ENCODE data around the gene OR5M8. TPM values are rescaled to one million over a fixed set of nuclear protein-coding genes. Genes with fewer than 3 reads are reported as not detected.

Gene OR5M8
- polyA plus RNA-seq (ENCODE audit: insufficient read length): not detected

- DNase-seq: no peak
Observed at GRCh38 chr11:56491270-56491669, at the start of gene OR5M8. Gene OR5M8 (minus strand): TSS chr11:56491370. CDS start chr11:56491370, 0 bp downstream.

DNA sequence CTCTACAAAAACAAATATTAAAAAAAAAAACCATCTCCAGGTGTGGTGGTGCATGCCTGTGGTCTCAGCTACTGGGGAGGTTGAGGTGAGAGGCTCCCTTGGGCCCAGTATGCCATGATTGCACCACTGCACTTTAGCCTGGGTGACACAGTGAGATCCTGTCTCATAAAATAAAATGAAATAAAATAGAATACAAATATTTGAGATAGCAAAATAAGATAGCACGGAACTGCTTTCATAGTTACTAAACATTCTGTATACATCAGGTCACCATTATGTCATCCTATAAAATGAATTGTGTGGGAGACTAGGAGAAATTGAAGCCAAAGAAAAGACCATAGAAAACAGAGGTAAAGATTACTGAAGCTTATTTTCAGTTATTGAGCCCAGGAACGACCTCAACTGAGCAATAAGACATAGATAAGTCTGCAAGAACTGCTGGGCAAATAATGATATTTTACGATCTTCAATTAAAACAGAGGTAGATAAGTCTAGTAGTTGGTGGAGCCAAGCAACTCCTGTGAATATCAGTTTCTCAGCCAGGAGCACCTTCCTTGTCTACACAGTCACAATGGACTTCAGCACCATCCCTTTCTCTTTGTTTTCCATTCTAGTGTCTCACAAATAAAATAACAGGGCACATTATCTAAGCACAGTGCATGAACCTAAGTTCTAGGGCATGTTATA is 42.0 kb upstream of the OR5M8 start:
- no peak for DNase-seq

DNA sequence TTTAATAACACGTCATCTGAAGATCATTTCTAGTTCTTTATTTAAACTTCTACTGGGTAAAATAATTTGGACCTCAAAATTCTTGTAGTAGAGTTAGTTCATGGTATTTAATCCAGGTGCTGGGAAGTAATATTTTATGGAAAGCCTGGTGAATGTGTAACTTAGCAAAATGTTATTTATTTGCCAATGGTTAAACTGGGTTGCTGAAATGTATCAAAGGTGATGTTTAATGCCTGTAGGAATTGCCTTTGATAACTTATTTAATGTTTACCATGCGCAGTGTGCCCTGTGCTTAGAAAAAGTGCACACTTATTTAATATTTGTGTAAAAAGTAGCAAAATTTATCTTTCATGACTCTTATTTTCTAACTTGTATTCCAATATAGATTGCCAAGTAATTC is 40.7 kb upstream of the OR5M8 start:
- no peak for DNase-seq

DNA sequence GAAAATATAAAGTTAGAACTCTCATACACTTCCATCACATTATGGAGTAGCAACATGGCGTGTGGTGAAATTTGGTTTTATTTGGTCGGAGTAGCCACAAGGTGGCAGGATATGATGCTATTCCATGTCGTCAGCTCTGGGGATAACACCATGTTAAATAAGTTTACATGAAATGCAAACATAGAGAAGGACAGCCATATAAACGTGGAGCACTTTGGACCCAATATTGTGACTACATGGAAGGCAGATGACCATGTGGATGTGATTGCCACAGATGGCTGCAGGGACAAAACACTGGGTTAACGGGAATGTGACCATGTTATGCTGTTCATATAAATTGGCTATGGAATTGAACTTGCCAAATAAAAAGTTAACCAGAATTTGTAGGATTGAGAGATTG is 30.8 kb upstream of the OR5M8 start:
- DNase-seq: no peak

- no peak for DNase-seq
Observed at GRCh38 chr11:56513280-56513679, 22.1 kb upstream of the OR5M8 start.

GRCh38 chr11:56509439-56509838 is 18.3 kb upstream of the OR5M8 start:
- DNase-seq: no peak

DNA sequence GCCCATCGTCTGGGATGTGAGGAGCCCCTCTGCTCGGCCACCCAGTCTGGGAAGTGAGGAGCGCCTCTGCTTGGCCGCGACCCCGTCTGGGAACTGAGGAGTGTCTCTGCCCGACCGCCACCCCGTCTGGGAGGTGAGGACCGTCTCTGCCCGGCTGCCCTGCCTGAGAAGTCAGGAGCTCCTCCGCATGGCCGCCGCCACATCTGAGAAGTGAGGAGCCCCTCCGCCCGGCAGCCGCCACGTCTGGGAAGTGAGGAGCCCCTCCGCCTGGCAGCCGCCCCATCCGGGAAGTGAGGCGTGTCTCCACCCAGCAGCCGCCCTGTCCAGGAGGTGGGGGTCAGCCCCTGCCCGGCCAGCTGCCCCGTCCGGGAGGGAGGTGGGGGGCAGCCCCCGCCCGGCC is 5.8 kb upstream of the OR5M8 start:
- no peak for DNase-seq

GRCh38 chr11:56495117-56495516 is 3.9 kb upstream of the OR5M8 start:
- DNase-seq: no peak

DNA sequence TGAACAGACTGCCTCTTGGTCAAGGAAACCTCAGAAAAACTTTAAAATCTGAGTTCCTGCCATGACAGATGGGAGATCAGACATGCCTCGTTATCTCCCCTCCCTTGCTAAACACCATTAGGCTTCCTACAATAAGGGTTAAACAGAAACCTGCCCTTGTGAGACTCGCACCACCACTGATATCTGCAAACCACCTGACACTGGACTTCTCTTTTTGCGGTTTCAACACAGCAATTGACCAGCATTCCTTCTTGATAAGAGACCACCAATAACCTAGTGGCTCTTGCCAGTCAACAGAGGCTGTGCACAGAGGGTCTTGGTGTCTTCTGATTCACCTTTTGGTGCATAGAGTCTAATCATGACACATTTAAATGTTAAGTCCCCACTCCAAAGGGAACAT is 4.4 kb downstream of the OR5M8 start:
- DNase-seq: no peak

DNA sequence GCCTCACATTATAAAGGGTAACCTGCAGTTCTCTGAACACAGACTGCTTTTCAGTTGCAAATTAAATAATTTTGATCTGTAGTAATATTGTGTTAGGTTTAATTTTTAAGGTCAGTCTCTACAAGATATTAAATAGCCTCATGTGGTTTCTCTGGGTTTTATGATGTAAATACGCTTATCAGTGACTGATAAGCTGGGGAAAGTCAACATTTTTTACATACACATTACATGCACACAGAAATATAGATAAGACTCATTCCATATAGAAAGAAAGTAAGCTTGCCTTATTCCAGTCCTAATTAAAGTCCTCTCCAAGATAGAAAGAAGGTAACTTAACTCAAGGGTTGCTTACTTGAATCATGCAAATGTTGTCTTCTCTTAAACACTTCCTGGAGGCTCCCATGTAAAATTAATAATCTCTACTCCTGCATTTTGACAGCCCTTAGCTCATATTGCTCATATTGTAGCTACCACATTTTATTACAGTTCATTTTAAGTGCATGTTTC is 16.4 kb downstream of the OR5M8 start:
- DNase-seq: no peak

- no peak for DNase-seq
Observed at GRCh38 chr11:56473252-56473651, 17.9 kb downstream of the OR5M8 start, which contains the start of gene OR5M3. Gene OR5M3 (minus strand): TSS chr11:56473352. CDS start chr11:56470497, 2,855 bp downstream.

- no peak for DNase-seq
Observed at GRCh38 chr11:56457076-56457475, 34.1 kb downstream of the OR5M8 start.

DNA sequence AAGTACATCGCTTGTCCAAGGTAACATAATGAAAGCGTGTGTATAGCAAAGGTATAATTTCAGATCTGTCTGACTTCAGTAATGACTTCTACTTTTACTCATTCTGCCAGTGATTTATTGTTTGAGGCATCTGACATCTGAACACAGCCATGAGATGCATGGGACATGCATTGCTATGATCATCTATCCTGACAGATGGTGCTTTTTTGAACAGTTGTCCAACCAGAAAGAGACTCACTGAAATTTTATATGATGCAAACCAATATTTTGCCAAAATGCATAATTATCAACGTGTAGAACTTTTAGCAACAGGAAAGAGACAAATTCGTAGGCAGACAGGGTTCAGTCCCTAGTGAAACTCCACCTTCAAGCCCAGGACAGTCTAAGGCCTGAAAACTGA is 37.6 kb downstream of the OR5M8 start:
- no peak for DNase-seq

Other genes starting within 250 kb of the OR5M8 start
- not detected for gene OR5T3, start 239.1 kb downstream of the OR5M8 start, polyA plus RNA-seq (ENCODE audit: insufficient read length)
- not detected for gene OR5T1, start 217.2 kb downstream of the OR5M8 start, polyA plus RNA-seq (ENCODE audit: insufficient read length)
- gene OR8H1, start 199.1 kb downstream of the OR5M8 start, polyA plus RNA-seq (ENCODE audit: insufficient read length): not detected
- gene OR8K3, start 176.2 kb downstream of the OR5M8 start, polyA plus RNA-seq (ENCODE audit: insufficient read length): not detected
- not detected for gene OR8K1, start 145.3 kb downstream of the OR5M8 start, polyA plus RNA-seq (ENCODE audit: insufficient read length)
- gene OR8J1, start 137.1 kb downstream of the OR5M8 start, polyA plus RNA-seq (ENCODE audit: insufficient read length): not detected
- not detected for gene OR8U1, start 115.7 kb downstream of the OR5M8 start, polyA plus RNA-seq (ENCODE audit: insufficient read length)
- gene OR5AL1, start 78.7 kb downstream of the OR5M8 start, polyA plus RNA-seq (ENCODE audit: insufficient read length): not detected
- gene OR5M3, start 18.0 kb downstream of the OR5M8 start, polyA plus RNA-seq (ENCODE audit: insufficient read length): not detected
- not detected for gene OR5M11, start 51.9 kb upstream of the OR5M8 start, polyA plus RNA-seq (ENCODE audit: insufficient read length)
- gene OR5M10, start 86.4 kb upstream of the OR5M8 start, polyA plus RNA-seq (ENCODE audit: insufficient read length): not detected
- gene OR5M1, start 123.5 kb upstream of the OR5M8 start, polyA plus RNA-seq (ENCODE audit: insufficient read length): not detected
- gene OR5AP2, start 151.1 kb upstream of the OR5M8 start, polyA plus RNA-seq (ENCODE audit: insufficient read length): not detected
- gene OR5AR1, start 172.3 kb upstream of the OR5M8 start, polyA plus RNA-seq (ENCODE audit: insufficient read length): not detected
- not detected for gene OR9G1, start 207.7 kb upstream of the OR5M8 start, polyA plus RNA-seq (ENCODE audit: insufficient read length)

Data from hindlimb muscle (tissue), 1 donor.